ENCODE data around the gene MTHFD1L.
"Not testable (repeated sequence)": the region's sequence is repeated elsewhere in the genome, so short reads cannot be mapped to it uniquely, and the experiment has no call there.

MTHFD1L gene

DNA sequence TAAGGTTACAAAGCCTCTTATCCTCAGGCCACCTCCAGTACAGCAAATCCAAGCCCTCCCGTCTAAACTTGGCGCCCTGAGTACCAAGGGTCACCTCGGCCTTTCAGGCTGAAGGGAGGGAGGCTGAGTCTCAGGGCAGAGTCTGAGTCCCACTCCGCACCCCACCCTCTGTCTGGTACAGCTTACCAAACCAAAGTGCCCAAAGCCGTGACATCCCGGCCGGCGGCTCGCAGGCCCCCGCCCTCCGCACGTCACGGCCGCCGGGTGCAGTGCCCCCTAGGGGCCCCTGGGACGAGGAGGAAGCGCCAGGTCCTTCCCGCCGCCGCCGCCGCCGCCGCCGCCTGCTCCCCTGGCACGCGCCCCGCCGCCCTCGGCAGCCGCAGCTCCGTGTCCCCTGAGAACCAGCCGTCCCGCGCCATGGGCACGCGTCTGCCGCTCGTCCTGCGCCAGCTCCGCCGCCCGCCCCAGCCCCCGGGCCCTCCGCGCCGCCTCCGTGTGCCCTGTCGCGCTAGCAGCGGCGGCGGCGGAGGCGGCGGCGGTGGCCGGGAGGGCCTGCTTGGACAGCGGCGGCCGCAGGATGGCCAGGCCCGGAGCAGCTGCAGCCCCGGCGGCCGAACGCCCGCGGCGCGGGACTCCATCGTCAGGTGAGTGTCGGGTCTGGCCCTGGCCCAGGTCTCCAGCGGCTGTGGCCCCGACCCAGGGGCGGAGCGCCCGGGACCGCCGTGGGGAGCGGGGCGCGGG is at the start of gene MTHFD1L:
TSS of gene MTHFD1L (plus strand) at position 297 of the 741 bp plus-strand sequence. CDS start at position 418, 121 bp downstream.
- TF ChIP-seq, protein P1, sequence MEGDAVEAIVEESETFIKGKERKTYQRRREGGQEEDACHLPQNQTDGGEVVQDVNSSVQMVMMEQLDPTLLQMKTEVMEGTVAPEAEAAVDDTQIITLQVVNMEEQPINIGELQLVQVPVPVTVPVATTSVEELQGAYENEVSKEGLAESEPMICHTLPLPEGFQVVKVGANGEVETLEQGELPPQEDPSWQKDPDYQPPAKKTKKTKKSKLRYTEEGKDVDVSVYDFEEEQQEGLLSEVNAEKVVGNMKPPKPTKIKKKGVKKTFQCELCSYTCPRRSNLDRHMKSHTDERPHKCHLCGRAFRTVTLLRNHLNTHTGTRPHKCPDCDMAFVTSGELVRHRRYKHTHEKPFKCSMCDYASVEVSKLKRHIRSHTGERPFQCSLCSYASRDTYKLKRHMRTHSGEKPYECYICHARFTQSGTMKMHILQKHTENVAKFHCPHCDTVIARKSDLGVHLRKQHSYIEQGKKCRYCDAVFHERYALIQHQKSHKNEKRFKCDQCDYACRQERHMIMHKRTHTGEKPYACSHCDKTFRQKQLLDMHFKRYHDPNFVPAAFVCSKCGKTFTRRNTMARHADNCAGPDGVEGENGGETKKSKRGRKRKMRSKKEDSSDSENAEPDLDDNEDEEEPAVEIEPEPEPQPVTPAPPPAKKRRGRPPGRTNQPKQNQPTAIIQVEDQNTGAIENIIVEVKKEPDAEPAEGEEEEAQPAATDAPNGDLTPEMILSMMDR (IDR thresholded peaks at IDR 0.05; ENCODE audit: low read depth, low read length): no peak
- H3K4me3 ChIP-seq (ENCODE audit: low read depth, low read length): peak within 1 kb of the TSS; percentile 80

DNA sequence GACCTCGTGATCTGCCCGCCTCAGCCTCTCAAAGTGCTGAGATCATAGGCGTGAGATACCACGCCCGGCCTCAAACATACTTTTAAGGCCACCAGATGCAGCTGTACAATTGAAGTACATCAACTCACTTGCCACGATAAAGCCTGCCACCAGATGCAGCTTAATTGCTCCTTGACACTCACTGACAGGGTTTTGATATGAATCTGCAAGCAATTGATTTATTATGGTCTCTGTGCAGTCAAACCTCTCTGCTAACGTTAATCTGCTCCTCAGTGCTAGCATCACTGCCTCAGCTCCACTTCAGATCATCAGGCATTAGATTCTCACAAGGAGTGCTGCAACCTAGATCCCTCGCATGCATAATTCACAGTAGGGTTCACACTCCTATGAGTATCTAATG is 48.9 kb upstream of the MTHFD1L start:
- H3K4me3 ChIP-seq (ENCODE audit: low read depth, low read length): not testable (repeated sequence)

DNA sequence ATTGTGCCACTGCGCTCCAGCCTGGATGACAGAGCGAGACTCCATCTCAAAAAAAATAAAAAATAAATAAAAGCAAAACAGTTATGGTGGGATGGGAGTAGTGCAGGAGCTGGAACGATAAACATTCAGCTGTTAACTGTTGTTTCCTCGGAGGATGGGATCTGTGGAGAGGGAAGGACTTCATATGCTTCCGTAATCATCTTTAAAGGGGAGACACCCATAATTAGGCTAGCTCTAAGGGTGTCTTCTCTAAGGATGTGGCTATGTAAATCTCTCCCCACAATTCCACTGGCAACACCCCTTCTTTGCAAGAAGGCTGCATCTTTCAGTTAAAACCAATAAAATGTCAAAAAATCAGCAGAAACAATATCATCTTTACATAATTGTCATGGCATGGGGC is 42.6 kb upstream of the MTHFD1L start:
- no peak overlapping the region for H3K4me3 ChIP-seq (ENCODE audit: low read depth, low read length)
- TF ChIP-seq, protein P1 (IDR thresholded peaks at IDR 0.05; ENCODE audit: low read depth, low read length): no peak

DNA sequence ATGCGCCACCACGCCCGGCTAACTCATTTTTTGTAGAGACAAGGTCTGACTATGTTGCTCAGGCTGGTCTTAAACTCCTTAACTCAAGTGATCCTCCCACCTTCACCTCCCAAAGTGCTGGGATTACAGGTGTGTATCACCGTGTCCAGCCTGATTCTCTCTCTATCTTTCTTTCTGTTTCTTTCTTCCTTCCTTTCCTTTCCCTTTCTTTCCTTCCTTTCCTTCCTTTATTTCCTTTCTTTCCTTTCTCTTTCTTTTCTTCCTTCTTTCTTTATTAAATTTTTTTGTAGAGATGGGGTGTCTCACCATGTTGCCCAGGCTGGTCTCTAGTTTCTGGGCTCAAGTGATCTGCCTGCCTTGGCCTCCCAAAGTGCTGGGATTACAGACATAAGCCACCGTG is 38.7 kb upstream of the MTHFD1L start:
- TF ChIP-seq, protein P1 (IDR thresholded peaks at IDR 0.05; ENCODE audit: low read depth, low read length): no peak
- H3K4me3 ChIP-seq (ENCODE audit: low read depth, low read length): no peak overlapping the region

DNA sequence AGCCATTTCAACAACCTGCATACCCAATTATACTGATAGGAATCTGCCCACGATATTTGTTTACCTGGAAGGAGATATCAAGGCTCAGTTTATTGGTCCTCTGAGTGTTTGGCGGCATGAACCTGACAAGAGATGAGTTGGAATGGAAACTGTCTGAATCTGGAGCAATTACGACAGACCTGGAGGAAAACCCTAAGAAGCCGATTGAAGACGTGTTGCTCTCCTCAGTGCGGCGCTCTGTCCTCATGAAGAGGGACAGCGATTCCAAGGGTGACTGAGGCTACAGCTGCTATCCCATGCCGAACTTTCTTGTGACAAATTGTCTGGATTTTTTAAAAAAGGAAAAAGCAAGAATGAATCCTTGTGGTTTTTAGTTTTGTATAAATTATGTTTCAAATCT is 37.4 kb upstream of the MTHFD1L start:
- not testable (repeated sequence) for H3K4me3 ChIP-seq (ENCODE audit: low read depth, low read length)

DNA sequence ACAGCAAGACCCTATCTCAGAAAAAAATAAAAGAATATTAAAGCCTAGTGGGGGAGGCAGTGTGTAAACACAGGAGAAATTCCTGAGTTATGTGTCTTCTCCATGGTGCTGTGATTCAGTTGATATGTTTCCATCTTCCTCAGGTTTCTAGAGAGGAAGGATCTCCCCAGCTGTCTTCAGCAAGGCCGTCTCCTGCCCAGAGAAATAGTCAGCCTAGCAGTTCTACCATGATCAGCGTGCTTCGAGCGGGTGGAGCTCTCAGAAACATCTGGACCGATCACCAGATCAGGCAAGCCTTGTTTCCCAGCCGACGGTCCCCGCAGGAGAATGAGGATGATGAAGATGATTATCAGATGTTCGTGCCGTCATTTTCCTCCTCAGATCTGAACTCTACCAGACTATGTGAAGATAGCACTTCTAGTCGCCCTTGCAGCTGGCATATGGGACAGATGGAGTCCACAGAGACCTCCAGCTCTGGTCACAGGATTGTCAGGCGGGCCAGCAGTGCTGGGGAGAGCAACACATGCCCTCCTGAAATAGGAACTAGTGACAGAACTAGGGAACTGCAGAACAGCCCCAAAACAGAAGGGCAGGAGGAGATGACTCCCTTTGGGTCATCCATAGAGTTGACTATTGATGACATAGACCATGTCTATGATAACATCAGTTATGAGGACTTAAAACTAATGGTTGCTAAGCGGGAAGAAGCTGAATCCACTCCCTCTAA is 34.9 kb upstream of the MTHFD1L start:
- TF ChIP-seq, protein P1 (IDR thresholded peaks at IDR 0.05; ENCODE audit: low read depth, low read length): no peak
- no peak overlapping the region for H3K4me3 ChIP-seq (ENCODE audit: low read depth, low read length)

DNA sequence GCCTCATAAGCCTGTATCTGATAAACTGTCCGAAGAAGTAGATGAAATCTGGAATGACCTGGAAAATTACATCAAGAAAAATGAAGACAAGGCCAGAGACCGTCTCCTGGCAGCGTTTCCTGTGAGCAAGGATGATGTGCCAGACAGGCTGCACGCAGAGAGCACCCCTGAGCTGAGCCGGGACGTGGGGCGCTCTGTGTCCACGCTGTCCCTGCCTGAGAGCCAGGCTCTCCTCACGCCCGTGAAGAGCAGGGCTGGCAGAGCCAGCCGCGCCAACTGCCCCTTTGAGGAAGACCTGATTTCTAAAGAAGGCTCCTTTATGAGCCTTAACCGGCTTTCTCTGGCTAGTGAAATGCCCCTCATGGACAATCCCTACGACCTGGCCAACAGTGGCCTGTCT is 33.9 kb upstream of the MTHFD1L start:
- no peak overlapping the region for H3K4me3 ChIP-seq (ENCODE audit: low read depth, low read length)
- TF ChIP-seq, protein P1 (IDR thresholded peaks at IDR 0.05; ENCODE audit: low read depth, low read length): no peak

DNA sequence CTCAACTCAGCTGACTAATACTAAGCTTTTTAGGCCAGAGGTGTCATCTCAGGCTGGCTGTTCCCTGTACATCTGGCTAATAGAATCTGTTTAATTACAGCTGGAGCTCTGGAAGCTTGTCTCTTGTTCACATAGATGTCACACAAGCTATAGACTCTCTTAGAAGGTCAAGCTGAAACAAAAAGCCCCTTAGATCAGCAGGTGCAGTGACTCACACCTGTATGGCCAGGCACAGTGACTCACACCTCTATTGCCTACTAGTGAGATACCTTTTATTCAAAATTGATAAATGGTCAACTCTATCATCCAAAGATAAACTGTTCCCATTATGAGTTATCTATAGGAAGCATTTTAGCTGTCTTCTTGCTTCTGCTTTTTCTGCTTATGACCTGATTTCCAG is 29.9 kb upstream of the MTHFD1L start:
- TF ChIP-seq, protein P1 (IDR thresholded peaks at IDR 0.05; ENCODE audit: low read depth, low read length): no peak
- H3K4me3 ChIP-seq (ENCODE audit: low read depth, low read length): no peak overlapping the region
